ENCODE data around the gene LIMS2.

GRCh38 chr2:127632592-127633489, 42.5 kb downstream of the LIMS2 start:
- TF ChIP-seq CTCF (IDR thresholded peaks at IDR 0.05; ENCODE audit: control extremely low read depth in 1 of 3, insufficient read depth in 1 of 3, low read depth in 1 of 3, low read length in 3 of 3) (no peak), GABPA (IDR thresholded peaks at IDR 0.05; ENCODE audit: borderline replicate concordance, insufficient read depth, low read length) (no peak), ASH2L (IDR thresholded peaks at IDR 0.05; ENCODE audit: low read length) (no peak), TAF1 (IDR thresholded peaks at IDR 0.05; ENCODE audit: low read depth, low read length) (no peak)
